ENCODE results near the gene DNAJB12. TPM values are rescaled to one million over a fixed set of nuclear protein-coding genes. Genes with fewer than 3 reads are reported as not detected.
"Not testable (repeated sequence)": the region's sequence is repeated elsewhere in the genome, so short reads cannot be mapped to it uniquely, and the experiment has no call there.

The DNAJB12 gene
- total and polyA plus RNA-seq, 8 donors: 14.6 to 22.0 (median 18.8) TPM

- intact Hi-C loops (cut with DNase I): no loop called here
- H3K9me3 ChIP-seq: no peaks in the 10 kb centered on the region
- no peaks in the 10 kb centered on the region for H3K36me3 ChIP-seq
- FAIRE-seq (no peak), ATAC-seq (no peak), DNase-seq (no peak)
- 94 to 97% methylated on average over 1 of the region's 1 CpG for WGBS, 2 donors
- no peaks in the 10 kb centered on the region for H3K27me3 ChIP-seq
- TF ChIP-seq CTCF (IDR thresholded peaks at IDR 0.05): no peak
- no peak overlapping the region for H3K4me3 ChIP-seq
- no peak overlapping the region for H3K27ac ChIP-seq
- H3K4me1 ChIP-seq: no peaks in the 10 kb centered on the region
Observed at GRCh38 chr10:72389014-72389413, 34.3 kb upstream of the DNAJB12 start.

- TF ChIP-seq CTCF (IDR thresholded peaks at IDR 0.05): no peak
- 95 to 97% methylated on average over 5 of the region's 5 CpGs for WGBS, 2 donors
- Histone ChIP-seq H3K4me3 (no peak overlapping the region), H3K27ac (no peak overlapping the region), H3K27me3 (no peaks in the 10 kb centered on the region), H3K36me3 (no peaks in the 10 kb centered on the region), H3K9me3 (no peaks in the 10 kb centered on the region), H3K4me1 (no peaks in the 10 kb centered on the region)
- intact Hi-C loops (cut with DNase I): no loop called here
- ATAC-seq (no peak), DNase-seq (no peak), FAIRE-seq (no peak)
Observed at GRCh38 chr10:72388062-72388461, 33.3 kb upstream of the DNAJB12 start.

- no peak overlapping the region for H3K27ac ChIP-seq
- DNase-seq (no peak), FAIRE-seq (no peak), ATAC-seq (no peak)
- H3K4me3 ChIP-seq: no peak overlapping the region
- H3K27me3 ChIP-seq: no peaks in the 10 kb centered on the region
- no peaks in the 10 kb centered on the region for H3K36me3 ChIP-seq
- intact Hi-C loops (cut with DNase I): no loop called here
- H3K9me3 ChIP-seq: no peaks in the 10 kb centered on the region
- no peaks in the 10 kb centered on the region for H3K4me1 ChIP-seq
- WGBS, 2 donors: 71 to 78% methylated on average over 3 of the region's 3 CpGs
- no peak for TF ChIP-seq CTCF (IDR thresholded peaks at IDR 0.05)
Observed at GRCh38 chr10:72386916-72387586, 32.3 kb upstream of the DNAJB12 start.

GRCh38 chr10:72385724-72386123, 31.0 kb upstream of the DNAJB12 start:
- no peak for FAIRE-seq
- WGBS, 2 donors: 86 to 90% methylated on average over 4 of the region's 4 CpGs
- intact Hi-C loops (cut with DNase I): no loop called here

GRCh38 chr10:72384982-72385381, 30.3 kb upstream of the DNAJB12 start:
- H3K36me3 ChIP-seq; intact Hi-C loops (cut with DNase I); ATAC-seq; H3K4me3 ChIP-seq; H3K27me3 ChIP-seq; H3K27ac ChIP-seq; FAIRE-seq; DNase-seq; H3K9me3 ChIP-seq; H3K4me1 ChIP-seq: not testable (repeated sequence)
- WGBS, 2 donors: 74 to 81% methylated on average over 7 of the region's 7 CpGs

More at GRCh38 chr10:72385724-72386123, 31.0 kb upstream of the DNAJB12 start:
- H3K27me3 ChIP-seq: no peaks in the 10 kb centered on the region
- H3K36me3 ChIP-seq: no peaks in the 10 kb centered on the region
- no peak overlapping the region for H3K4me3 ChIP-seq
- no peak overlapping the region for H3K27ac ChIP-seq
- TF ChIP-seq CTCF (IDR thresholded peaks at IDR 0.05): no peak
- no peaks in the 10 kb centered on the region for H3K9me3 ChIP-seq
- H3K4me1 ChIP-seq: no peaks in the 10 kb centered on the region
- no peak for DNase-seq
- no peak for ATAC-seq

All from pancreas (tissue), 10 donors.